ENCODE results near the gene ZNF536. TPM values are rescaled to one million over a fixed set of nuclear protein-coding genes. Genes with fewer than 3 reads are reported as not detected.

ZNF536 gene
- total RNA-seq, 1 experiment from 2014 or later, result not detected

- Histone ChIP-seq H3K4me2 (ENCODE audit: insufficient read depth, insufficient read length, low read length) (no peak overlapping the region), H3K4ac (ENCODE audit: low read depth, low read length) (no peak overlapping the region), H4K8ac (replicated peaks; ENCODE audit: insufficient read length, low read depth, low read length) (no peak overlapping the region), H4K5ac (ENCODE audit: insufficient read length, low read depth, low read length) (no peak overlapping the region), H2AFZ (ENCODE audit: low read length) (no peak overlapping the region), H3K18ac (ENCODE audit: insufficient read length, low read depth, low read length) (no peak overlapping the region), H2BK20ac (ENCODE audit: low read depth, low read length, poor library complexity, severe bottlenecking) (no peak overlapping the region), H3K56ac (ENCODE audit: insufficient read length, low read depth, low read length) (no peak overlapping the region), H3K79me2 (ENCODE audit: insufficient read depth, low read length) (no peaks in the 10 kb centered on the region), H3K27me3 (ENCODE audit: insufficient read depth, low read length) (peaks cover 3% of the 10 kb centered on the region; the same call in 1 of the 2 replicates), H2BK15ac (ENCODE audit: low read depth, low read length) (no peak overlapping the region), H3T11ph (ENCODE audit: low read length) (no peak overlapping the region), H3K14ac (ENCODE audit: insufficient read depth, low read length) (no peak overlapping the region), H3K9me3 (ENCODE audit: control insufficient read depth, low read depth, low read length) (no peaks in the 10 kb centered on the region), H2AK5ac (ENCODE audit: insufficient read length, low read length) (no peak overlapping the region), H3K23ac (ENCODE audit: insufficient read length, low read depth, low read length) (no peak overlapping the region), H3K23me2 (ENCODE audit: insufficient read length, low read depth, low read length, poor library complexity, severe bottlenecking) (peaks cover 12% of the 10 kb centered on the region), H2BK5ac (ENCODE audit: insufficient read length, low read length) (no peak overlapping the region), H3K9ac (ENCODE audit: extremely low read depth, insufficient read length, low read length) (no peak overlapping the region), H4K91ac (ENCODE audit: insufficient read length, low read depth, low read length) (no peak overlapping the region), H4K20me1 (ENCODE audit: control insufficient read depth, insufficient read depth, insufficient read length) (peaks cover 3% of the 10 kb centered on the region), H2BK12ac (ENCODE audit: insufficient read length, low read depth, low read length) (no peak overlapping the region), H3K4me1 (ENCODE audit: insufficient read depth, low read length) (peaks cover 5% of the 10 kb centered on the region; the same call in 1 of the 2 replicates), H2BK120ac (ENCODE audit: low read depth, low read length, poor library complexity, severe bottlenecking) (no peak overlapping the region), H3K27ac (ENCODE audit: insufficient read length, low read depth, low read length) (no peak overlapping the region), H3K79me1 (ENCODE audit: insufficient read depth, low read depth, low read length, poor library complexity, severe bottlenecking) (no peaks in the 10 kb centered on the region)
- no peak overlapping the region for H3K4me3 Mint-ChIP-seq
- DNase-seq, result no peak
- peaks cover 0 to 6% of the 10 kb centered on the region in 2 experiments; a peak in 2 of 5 replicates for H3K9me3 Mint-ChIP-seq
- no peak overlapping the region for H3K27ac Mint-ChIP-seq
- no peaks in the 10 kb centered on the region for H3K36me3 Mint-ChIP-seq (ENCODE audit: insufficient read depth in 1 of 3, low read depth in 3 of 3)
- no peak for TF ChIP-seq CTCF (conservative IDR thresholded peaks at IDR 0.05)
- H3K4me1 Mint-ChIP-seq, result peaks cover 19 to 37% of the 10 kb centered on the region in 2 experiments
- peaks cover 35% of the 10 kb centered on the region for H3K27me3 Mint-ChIP-seq (ENCODE audit: low read depth)
- WGBS (ENCODE audit: extremely low coverage, insufficient read length, low lambda C conversion rate), result no CpG with 5 or more reads among the region's 15 CpGs
Observed at GRCh38 chr19:30376826-30377425, 4.7 kb downstream of the ZNF536 start.

Measured in H9 (cell line).